HFFc6 (cell line): Measurements from ENCODE around the gene LMNTD1. TPM values are rescaled to one million over a fixed set of nuclear protein-coding genes. Genes with fewer than 3 reads are reported as not detected.
A peak's percentile ranks its signal among the peaks of the same experiment; 100 is the strongest.

Experiments
- DNase-seq: peaks from one replicate; pipeline ENCODE4 v3.0.0-alpha.2; 2018
- H3K27ac Mint-ChIP-seq: 2 replicates; pipeline ENCODE4 v1.8.0; 2020; ENCODE audit warnings: mild to moderate bottlenecking, mixed read lengths
- H3K27me3 Mint-ChIP-seq: 2 replicates; pipeline ENCODE4 v1.8.0; 2021; ENCODE audit warnings: mild to moderate bottlenecking, moderate library complexity, mixed read lengths; ENCODE audit not compliant: insufficient read depth
- H3K36me3 Mint-ChIP-seq: 2 replicates; pipeline ENCODE4 v1.8.0; 2021; ENCODE audit warnings: low read depth, mixed read lengths
- H3K4me1 Mint-ChIP-seq: 2 replicates; pipeline ENCODE4 v1.8.0; 2020; ENCODE audit warnings: low read depth, mixed read lengths
- H3K4me3 Mint-ChIP-seq: 2 replicates; pipeline ENCODE4 v1.8.0; 2020; ENCODE audit warnings: mild to moderate bottlenecking, moderate library complexity, mixed read lengths
- H3K9me3 Mint-ChIP-seq: 2 replicates; pipeline ENCODE4 v1.8.0; 2020; ENCODE audit warnings: mild to moderate bottlenecking, mixed read lengths
- total RNA-seq, 6 experiments: library from RNA; stranded (reverse); fragmentation: NEBNext Ultra II Directional; extraction: Animal tissue kit (Norgen Biotek cat#: 25700); gene quantifications; 2 replicates in 1 of 6; 3 replicates in 5 of 6; pipeline ENCODE4 v1.2.3, GENCODE V29; 2021
- TF ChIP-seq, protein P1 (sequence below): fragments of 200-600 bp; sonication (generic); IDR thresholded peaks from 2 replicates; pipeline ENCODE4 v1.5.0; 2021; ENCODE audit warnings: antibody characterized with exemption, mild to moderate bottlenecking

LMNTD1 gene
- total RNA-seq, 6 experiments from 2014 or later: 0.26 to 1.0 (median 0.52) TPM

DNA sequence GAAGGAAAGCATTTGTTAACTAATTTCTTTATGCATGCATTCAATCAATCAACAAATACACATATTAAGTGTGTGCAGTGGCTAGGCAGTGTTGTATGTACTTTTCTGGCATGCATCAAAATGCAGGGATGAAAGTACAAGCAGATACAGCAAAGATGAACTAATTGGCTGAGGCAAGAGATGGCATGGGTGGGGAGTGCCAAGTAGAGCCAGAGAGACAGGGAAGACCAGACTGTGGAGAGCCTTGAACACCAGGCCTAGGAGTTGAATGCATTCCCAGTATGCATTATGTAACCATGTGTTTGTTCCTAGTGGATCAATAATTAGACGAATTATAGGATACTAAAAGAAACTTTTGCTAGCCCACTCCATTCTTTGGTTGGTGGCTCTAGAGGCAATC lies 17.3 kb upstream of the LMNTD1 start:
- Mint-ChIP-seq H3K4me1 (no peaks in the 10 kb centered on the region), H3K27ac (no peak overlapping the region), H3K27me3 (no peaks in the 10 kb centered on the region; the same call in 1 of the 2 replicates), H3K36me3 (no peaks in the 10 kb centered on the region), H3K4me3 (no peak overlapping the region), H3K9me3 (no peaks in the 10 kb centered on the region)
- TF ChIP-seq, protein P1, sequence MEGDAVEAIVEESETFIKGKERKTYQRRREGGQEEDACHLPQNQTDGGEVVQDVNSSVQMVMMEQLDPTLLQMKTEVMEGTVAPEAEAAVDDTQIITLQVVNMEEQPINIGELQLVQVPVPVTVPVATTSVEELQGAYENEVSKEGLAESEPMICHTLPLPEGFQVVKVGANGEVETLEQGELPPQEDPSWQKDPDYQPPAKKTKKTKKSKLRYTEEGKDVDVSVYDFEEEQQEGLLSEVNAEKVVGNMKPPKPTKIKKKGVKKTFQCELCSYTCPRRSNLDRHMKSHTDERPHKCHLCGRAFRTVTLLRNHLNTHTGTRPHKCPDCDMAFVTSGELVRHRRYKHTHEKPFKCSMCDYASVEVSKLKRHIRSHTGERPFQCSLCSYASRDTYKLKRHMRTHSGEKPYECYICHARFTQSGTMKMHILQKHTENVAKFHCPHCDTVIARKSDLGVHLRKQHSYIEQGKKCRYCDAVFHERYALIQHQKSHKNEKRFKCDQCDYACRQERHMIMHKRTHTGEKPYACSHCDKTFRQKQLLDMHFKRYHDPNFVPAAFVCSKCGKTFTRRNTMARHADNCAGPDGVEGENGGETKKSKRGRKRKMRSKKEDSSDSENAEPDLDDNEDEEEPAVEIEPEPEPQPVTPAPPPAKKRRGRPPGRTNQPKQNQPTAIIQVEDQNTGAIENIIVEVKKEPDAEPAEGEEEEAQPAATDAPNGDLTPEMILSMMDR: no peak
- no peak for DNase-seq

DNA sequence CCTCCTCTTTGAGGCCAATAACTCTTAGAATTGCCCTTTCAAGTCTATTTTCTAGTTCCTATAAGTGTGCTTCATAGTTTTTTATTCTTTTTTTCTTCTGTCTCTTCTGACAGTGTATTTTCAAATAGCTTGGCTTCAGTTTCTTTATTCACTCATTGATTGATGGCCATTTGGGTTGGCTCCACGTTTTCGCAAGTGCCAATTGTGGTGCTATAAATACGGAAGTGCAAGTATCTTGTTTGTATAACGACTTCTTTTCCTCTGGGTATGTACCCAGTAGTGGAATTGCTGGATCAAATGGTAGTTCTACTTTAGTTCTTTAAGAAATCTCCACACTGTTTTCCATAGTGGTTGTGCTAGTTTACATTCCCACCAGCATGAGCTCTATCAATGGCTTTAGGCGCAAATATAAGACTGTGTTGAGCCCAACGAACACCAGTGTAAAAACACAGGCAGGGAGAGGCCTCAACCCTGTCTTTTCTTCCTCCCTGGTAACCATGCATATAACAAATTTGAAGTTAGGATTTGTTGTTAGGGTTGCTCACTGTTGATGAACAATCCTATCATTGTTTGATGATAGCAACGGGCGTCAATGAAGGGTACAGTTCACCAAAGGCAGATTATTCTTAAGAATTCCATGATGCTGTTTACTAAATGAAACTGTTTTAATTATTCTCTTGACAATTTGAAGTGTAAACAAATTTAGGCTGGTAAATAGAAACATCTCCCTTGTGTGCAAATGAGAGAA lies 13.3 kb upstream of the LMNTD1 start:
- no peaks in the 10 kb centered on the region for H3K9me3 Mint-ChIP-seq
- DNase-seq: no peak
- no peaks in the 10 kb centered on the region for H3K4me1 Mint-ChIP-seq

DNA sequence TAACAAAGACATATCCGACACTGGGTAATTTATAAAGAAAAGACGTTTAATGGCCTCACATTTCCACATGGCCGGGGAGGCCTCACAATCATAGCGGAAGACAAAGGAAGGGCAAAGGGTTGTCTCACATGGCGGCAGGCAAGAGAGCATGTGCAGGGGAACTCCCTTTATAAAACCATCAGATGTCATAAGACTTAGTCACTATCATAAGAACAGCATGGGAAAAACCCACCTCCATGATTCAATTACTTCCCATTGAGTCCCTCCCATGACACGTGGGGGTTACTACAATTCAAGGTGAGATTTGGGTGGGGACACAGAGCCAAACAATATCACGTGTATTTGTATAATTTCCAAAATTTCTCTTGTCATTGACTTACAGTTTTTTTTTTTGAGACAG lies 5.5 kb upstream of the LMNTD1 start:
- Mint-ChIP-seq H3K27ac (no peak overlapping the region), H3K27me3 (peaks cover 2% of the 10 kb centered on the region), H3K4me1 (peaks cover 14% of the 10 kb centered on the region), H3K9me3 (no peaks in the 10 kb centered on the region), H3K36me3 (no peaks in the 10 kb centered on the region), H3K4me3 (no peak overlapping the region)
- TF ChIP-seq, protein P1: no peak
- DNase-seq: no peak

More for the DNA sequence above, 13.3 kb upstream of the LMNTD1 start:
- TF ChIP-seq, protein P1: no peak
- Mint-ChIP-seq H3K36me3 (no peaks in the 10 kb centered on the region), H3K27ac (no peak overlapping the region), H3K4me3 (no peak overlapping the region), H3K27me3 (no peaks in the 10 kb centered on the region; the same call in none of the 2 replicates)

DNA sequence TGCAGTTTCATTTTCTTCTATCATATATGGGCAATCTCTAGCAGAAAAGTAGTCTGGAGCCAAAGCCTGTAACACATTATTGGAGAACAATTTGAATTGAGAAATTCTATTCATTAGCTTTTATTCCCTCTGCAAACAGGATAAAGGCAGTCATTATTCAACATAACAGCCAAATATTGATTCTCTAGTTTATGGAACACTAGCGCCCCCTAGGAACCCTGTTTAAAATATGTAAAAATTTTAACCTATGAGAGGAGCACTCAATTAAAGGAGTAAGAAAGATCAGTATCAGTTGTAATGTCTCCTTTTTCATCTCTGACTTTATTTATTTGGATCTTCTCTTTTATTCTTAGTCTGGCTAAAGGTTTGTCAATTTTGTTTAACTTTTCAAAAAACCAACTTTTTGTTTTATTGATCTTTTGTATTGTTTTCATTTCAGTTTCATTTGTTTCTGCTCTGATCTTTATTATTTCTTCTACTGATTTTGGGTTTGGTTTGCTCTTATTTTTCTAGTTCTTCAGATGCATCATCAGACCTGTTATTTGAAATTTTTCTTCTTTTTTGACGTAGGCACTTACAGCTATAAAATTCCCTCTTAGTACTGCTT lies 4.8 kb upstream of the LMNTD1 start:
- peaks cover 21% of the 10 kb centered on the region for H3K4me1 Mint-ChIP-seq
- TF ChIP-seq, protein P1: peak; percentile 90
- H3K4me3 Mint-ChIP-seq: no peak overlapping the region
- H3K27ac Mint-ChIP-seq: no peak overlapping the region
- peaks cover 2% of the 10 kb centered on the region for H3K27me3 Mint-ChIP-seq
- H3K36me3 Mint-ChIP-seq: no peaks in the 10 kb centered on the region
- H3K9me3 Mint-ChIP-seq: no peaks in the 10 kb centered on the region
- DNase-seq: peak; percentile 60

DNA sequence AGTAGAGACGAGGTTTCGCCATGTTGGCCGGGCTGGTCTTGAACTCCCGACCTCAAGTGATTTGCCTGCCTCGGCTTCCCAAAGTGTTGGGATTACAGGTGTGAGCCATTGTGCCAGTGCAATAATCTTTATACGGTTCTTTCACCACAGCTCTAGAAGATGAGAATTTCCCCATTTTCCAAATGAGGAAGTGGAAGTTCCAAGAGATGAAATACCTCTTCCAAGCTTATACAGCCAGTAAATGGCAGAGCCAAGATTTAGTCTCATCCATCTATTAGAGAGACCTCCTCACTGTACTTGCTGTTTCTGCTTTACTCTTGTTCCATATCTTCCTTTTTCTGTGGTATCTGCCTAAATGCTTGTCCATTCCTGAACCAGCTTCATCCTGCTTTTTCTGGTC lies 3.1 kb upstream of the LMNTD1 start:
- peaks cover 34% of the 10 kb centered on the region for H3K4me1 Mint-ChIP-seq
- no peak overlapping the region for H3K4me3 Mint-ChIP-seq
- no peaks in the 10 kb centered on the region for H3K9me3 Mint-ChIP-seq
- no peaks in the 10 kb centered on the region for H3K36me3 Mint-ChIP-seq
- peaks cover 2% of the 10 kb centered on the region; the same call in 1 of the 2 replicates for H3K27me3 Mint-ChIP-seq
- TF ChIP-seq, protein P1: no peak
- no peak overlapping the region for H3K27ac Mint-ChIP-seq
- DNase-seq: no peak
